Amniotic epithelial cell (primary cell): ENCODE measurements around the gene POLD4.
"Not testable (repeated sequence)": the region's sequence is repeated elsewhere in the genome, so short reads cannot be mapped to it uniquely, and the experiment has no call there.

ENCODE experiments used
- DNase-seq: peaks from one replicate; pipeline ENCODE4 v3.0.0-alpha.2; 2010; ENCODE audit warnings: low read depth

Gene POLD4

DNA sequence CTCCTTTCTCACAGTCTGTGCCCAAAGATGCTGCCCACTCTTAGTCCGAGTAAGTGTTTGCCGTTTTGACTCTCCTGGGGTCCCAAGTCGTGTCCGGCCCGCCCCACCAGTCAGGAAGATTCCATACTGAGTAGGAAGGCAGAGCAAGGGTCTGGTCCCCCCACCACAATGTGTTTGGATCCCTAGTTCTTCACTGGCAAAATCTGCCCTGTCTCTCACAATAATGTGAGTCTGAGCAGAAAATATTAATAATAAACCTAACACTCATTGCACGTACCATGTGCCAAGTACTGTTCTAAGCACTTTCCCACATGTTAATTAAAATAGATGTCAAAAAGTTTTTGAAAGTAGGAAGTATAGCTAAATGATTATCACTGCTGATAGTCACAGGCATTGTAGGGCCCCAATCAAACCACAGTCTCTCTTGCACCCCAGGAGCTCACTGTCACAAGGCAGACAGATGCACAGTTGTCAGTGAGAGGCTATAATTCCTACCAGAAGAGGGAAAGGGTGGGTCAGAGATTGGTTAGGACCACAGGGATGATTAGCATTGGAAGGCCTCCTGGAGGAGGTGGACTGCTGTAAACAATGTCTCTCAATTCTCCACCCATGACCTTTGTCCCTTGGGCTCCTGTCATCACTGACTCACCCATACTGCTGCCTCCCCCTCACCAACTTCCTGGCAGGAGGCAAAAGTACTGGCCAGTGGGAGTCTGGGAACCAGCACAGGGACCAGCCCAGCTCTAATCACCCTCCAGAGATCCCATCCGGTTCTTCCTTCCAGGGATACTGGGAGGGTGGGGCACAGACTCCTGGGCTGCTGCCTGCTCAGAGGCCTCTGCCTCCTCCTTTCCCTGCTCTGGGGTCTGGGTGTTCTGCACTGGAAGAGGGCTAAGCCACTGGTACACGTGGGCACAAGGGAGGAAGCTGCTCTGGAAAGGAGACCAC, 1.0 kb upstream of the POLD4 start:
- peak; percentile 99 for DNase-seq

DNA sequence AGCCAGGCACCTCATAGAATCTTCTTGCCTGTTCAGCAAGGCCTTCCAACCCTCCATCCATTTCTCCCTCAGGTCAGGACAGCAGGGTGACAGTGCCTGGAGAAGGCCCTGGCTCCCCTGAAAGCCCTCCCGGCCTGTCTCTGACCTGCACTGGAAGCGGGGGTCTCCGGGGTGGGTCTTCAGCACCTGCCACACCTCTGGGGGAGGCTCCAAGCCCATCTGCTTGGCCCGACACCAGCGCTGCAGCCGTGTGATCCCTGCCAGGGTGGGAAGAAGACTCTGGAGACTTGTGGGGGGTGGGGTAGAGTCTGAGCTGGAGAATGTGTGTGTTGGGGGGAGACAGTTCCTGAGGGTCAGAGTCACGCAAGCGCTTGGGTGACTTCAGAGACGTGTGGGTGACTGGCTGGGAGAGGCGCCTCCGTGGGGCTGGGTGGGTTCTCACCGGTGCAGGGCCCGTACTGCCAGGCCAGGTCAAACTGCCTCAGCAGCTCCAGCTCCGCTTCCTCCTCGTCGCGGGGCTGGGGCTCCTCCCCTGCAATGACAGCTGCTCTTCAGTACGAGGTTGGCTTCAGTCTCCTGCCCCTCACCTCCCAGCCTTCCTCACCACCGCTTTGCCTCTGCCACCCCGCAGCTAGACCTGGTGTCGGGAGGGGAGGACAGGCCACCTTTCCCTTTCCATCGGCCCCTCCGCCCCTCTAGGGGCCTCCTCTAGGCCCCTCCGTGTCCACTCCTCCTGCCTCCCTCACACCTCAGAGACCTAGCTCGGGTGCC, 615 bp downstream of the POLD4 start:
- no peak for DNase-seq

DNA sequence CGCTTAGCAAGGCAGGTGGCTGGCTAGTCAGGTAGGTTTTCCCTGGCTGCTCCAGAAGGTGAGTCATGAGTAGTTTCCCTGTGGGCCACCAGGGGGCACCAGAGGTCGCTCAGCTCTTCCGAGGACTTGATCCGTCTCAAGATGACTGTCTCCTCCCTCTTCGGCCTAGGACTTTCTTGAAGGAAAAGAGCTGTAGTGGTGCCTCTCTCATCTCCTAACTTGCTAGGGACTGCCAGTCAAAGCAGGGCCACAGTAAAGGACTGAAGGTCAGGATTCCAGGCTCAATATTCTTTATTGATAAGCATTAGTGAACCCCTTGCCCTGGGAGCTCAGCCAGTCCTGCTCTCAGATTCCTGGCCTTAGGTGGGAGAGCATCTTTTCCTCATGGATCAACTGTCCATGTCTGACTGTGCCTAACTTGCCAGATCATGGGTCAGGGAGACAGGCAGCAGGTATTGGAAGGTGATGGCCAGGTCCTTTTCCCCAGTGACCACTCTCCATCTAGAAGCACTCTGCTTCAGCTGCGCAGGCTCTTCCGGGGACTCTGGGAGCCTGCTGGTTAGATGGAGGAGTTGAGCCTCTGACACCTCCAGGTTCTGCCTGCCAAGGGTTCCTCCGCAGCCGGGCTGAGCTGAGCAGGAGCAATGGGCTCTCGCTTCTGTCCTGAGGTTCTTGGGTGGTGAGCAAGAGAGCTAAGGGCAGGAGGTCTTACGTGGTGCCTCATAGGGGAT, 1.9 kb downstream of the POLD4 start:
- peak; percentile 72 for DNase-seq

DNA sequence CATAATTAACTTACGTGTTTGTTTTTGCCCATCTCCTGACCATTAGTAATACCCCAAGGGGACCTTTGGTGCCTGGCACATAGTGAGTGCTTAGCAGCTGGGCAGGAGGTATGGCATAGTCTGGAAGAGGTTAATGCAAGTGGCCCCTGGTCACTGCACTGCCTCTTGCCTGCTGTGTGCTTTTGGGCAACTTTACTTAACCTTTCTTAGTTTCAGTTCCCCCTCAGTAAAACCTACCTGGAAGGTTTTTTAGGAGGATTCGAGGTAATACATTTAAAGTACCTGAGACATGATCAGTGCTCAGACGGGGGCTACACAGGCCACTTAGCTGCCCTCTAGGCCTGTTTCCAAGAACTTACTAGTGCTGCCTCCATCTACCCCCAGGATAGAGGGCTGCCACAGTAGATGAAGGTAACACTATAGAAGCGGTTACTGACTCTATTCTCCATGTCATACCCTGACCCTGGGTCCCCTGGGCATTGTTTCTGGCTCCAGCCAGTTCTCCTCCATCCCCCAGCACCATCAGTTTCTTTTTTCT, 3.3 kb downstream of the POLD4 start:
- no peak for DNase-seq

DNA sequence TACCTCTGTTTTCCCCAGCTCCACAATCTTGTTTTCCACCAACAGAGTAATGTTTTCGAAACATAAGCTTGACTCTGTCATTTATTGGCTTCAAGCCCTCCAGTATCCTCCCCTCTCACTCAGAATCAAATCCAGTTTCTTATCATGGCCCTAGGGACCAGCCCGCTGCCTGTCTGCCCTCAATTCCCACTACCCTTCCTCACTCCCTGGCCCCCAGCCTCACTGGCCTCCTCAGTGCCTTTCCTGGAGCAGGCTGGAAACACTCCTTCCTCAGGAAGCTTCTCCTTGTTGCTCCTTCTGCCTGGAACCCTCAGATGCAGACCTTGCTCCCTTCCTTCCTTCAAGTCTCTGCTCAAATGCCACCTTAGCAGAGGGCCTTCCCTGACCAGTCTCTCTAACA, 3.9 kb downstream of the POLD4 start:
- no peak for DNase-seq

DNA sequence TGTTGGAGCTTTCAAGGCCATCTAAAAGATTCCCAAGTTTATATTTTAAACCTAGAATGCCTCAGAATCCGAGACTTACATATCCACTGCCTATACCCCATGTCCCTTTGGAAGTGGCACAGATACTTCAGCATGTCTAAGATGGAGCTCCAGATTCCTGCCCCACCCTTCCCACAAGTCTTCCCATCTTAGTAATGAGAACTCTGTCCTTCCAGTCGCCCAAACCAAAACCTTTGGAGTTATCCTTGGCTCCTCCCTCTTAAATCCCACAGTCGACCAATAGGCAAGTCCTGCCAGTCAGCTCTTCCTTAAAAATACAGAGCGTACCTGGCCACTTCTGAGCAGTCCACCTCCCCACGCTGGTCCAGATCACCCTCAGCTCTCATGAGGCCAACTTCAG, 4.3 kb downstream of the POLD4 start:
- DNase-seq: no peak

DNA sequence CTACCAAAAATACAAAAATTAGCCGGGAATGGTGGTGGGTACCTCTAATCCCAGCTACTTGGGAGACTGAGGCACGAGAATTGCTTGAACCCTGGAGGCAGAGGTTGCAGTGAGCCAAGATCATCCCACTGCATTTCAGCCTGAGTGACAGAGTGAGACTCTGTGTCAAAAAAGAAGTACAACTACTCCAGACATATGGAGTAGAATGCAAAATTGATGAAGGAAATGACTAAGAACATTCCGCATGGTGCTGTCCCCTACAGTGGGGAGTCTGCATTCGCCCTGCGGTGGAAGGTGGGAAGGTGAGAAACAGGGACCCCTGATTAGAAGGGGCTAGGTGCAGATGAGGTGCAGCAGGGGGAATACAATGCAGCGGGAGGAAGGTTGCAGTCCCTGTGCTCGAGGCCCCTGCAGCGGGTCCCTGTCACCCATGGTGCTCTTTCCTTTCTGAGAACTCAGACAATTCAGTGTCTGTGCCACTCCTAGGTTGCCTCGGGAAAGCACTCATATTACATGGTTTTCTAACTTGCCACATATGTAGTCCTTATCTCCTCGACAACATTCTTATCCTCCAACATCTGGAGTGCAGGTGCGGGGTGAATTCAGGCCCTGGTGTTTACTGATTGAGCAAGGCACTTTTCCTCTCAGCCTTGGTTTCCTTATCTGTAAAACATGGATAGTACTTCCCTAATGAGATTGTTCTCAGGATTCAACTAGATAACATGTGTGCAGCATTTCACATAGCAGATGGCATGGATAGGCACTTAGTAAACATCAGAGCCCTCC, 5.2 kb downstream of the POLD4 start:
- peak; percentile 89 for DNase-seq

DNA sequence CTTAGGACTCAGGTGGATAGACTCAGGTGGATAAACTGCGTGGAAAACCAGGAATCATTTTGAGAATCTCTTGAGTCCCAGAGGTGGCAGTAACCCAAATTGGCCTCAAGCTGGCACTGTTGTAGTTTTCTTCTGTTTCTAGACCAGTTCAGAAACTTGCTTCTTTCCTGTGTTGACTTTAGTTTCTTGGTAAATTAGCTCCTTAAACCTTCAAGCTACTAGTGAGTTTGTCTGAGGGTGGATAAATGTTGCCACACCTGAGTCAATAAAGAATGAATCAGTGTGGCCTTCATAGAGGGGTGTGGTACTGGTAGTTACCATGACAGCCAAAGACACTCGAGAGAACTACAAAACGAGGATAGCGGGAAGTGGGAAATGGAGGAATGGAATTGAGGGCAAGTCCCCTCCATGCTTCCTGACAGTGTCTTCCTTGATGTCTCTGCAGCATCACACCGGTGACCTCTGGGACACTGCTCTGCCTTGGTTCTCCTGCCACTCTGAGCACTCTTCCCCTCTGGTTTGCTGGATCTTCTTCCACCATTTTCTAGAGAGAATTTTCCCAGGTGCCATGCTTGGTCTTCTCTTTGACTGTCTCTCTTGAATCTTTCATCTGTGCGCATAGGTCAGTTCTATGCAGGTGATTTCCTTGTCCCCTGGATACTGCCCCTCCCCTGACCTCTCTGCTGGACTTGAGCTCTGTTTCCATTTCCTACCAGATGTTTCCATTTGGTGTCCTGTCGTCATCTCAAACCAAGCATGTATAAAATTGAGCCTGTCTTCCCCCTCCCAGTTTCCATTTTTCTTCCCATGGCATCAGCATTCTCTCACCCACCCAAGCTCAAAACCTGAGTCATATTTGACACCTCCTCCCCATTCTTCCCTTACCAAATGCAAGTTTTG, 7.2 kb downstream of the POLD4 start:
- peak; percentile 61 for DNase-seq

DNA sequence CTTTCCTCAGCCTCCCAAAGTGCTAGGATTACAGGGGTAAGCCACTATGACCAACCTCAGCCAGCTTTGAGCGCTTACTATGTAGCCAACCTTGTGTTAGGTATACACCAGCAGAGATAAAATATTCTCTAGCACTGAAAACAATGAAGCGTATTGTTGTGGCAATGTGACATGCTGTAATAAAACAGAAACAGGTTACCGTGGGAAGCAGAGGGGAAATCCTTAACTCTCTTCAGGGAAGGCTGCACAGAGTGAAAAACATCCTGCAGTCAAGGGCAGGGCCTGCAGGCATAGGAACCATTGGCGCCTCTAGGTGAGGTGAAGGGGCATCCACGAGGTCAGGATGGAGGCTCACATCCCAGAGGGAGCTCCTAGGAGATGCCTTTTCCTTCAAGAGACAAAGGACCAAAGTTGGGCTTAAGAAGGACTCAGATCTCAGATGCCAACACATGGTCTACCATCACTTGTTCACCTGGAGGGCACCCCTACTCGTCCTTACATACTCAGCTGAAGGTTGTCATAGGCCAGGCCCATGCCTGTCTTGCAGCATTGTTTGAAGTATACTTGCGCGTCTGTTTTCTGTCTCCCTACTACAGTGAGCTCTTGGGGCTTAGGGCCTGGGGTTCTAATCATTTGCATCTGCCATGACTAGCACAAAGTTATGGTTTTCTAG, 8.0 kb downstream of the POLD4 start:
- DNase-seq: no peak

DNA sequence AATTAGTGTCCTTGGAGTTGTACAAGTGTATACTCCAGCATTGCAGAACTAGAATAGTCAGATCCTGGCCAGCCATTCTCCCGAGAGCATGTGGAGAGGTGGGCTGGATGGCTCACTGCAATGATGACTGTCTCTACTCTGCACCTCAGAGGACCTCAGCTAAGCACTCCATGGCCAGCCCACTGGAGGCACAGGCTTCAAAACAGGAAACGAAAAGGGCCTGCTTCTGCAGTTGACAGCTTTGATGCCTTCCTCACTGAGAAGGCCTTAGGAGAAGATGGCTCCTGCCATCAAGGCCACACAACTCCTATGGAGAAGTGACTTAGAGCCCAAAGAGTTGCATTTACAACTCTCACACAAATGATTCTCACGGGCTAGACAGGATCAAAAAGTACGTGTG, 9.1 kb downstream of the POLD4 start:
- DNase-seq: no peak

DNA sequence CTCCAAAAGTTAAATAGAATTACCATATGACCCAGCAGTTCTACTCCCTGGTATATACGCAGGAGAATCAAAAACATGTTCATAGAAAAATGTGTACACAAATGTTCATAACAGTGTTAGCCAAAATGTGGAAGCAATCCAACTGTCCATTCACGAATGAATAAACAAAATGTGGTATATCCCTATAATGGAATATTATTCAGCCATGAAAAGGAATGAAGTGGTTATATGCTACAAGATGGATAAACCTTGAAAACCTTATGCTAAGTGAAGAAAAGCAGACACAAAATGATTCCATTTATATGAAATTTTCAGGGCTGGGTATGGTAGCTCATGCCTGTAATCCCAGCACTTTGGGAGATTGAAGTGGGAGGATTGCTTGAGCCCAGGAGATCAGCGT, 16.1 kb downstream of the POLD4 start:
- DNase-seq: no peak

DNA sequence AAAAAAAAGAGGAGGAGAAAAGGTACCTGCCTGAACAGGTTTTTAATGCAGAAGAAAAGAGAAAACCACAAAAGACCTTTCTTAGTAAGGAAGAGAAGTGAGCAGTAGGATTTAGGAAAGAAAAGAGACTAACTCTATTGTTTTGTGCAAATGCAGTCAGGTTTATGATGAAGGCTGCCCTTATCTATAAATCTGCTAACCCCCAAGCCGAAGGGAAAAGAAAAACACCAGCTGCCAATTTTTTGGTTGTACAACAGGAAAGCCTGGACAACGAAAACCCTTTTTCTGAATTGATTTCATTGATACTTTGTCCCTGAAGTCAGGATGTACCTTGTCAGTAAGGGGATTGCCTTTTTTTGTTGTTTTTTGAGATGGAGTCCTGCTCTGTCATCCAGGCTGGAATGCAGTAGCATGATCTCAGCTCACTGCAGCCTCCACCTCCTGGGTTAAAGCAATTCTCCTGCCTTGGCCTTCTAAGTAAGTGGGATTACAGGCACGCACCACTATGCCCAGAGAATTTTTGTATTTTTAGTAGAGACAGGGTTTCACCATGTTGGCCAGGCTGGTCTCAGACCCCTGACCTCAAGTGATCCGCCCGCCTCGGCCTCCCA, 21.2 kb downstream of the POLD4 start:
- no peak for DNase-seq

DNA sequence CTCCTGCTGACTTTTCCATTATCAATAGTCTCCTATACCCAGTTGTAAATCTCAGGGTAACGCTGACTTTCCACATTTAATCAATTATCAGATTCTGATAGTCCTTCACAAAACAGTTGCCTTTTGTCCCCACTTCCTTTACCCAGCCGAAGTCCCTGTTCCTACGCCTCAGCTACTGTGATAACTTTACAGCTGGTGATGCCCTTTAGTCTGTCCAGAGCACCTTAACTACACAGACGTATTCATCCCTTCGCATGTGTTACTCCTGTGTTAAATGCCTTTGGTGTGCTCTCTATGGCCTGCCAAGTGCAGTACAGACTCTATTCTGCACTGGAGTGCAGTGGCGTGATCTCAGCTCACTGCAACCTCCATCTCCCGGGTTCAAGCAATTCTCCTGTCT, 29.8 kb downstream of the POLD4 start:
- no peak for DNase-seq

DNA sequence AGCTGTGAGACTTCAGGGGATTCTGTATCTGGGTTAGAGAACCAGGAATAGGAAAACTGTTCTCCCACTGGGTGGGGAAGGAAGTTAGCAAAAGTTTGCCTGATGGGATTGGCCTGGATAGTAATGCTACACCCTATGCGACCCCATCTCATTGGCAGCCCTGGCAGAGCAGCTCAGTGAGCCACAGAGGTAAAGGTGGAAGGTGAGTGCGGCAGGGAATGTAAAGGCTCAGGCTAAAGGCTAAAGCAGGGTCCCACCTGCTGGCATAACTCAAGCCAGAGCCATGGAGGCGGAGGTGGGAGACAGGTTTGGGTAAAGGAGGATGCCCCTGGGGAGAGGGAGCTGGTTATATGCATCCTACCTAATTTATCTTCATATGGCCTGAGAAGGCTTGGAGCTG, 31.3 kb downstream of the POLD4 start:
- no peak for DNase-seq

DNA sequence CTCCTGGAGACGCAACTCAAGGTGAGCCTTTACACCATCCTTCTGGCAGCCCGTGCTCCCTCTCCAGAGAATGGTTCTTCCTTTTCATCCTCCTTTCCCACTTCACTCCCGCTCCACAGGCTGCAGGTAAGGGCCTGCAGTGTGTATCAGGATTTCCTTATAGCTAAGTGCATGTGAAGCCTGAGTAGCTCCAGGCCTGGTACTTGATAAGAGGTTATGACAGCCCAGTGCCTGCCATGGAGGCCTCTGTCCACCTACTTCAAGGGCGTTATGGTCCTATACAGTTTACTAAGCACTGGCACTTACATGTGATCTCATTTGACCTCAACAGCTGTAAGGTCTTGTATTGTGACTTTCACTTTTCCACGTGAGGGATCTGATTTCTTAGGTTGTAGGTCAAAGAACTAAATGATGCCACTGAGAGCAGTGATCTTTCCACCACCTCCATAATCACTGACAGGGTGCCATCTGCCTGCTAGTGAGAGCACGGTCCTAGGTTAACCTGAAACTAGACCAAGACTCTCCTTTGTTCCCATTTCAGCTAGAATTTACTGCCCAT, 32.0 kb downstream of the POLD4 start:
- DNase-seq: no peak

DNA sequence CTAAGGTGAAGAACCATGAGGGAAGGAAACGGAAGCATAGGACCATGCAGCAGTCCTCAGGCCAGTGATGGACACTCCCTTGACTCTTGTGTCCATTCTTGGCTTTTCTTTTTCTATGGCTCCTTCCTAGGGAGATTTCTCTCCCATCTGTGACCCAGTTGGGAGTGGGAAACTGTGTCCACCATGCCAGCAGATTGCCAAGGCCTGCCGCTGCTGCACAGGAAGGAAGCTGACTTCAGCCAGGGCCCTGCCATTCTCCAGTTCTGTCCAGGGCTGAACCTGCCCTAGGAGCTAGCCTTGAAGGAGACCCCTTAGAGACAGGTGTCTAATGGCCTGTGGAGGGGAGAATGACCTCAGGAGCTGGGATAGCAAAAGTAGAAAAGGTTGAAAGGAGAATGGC, 32.7 kb downstream of the POLD4 start:
- no peak for DNase-seq

DNA sequence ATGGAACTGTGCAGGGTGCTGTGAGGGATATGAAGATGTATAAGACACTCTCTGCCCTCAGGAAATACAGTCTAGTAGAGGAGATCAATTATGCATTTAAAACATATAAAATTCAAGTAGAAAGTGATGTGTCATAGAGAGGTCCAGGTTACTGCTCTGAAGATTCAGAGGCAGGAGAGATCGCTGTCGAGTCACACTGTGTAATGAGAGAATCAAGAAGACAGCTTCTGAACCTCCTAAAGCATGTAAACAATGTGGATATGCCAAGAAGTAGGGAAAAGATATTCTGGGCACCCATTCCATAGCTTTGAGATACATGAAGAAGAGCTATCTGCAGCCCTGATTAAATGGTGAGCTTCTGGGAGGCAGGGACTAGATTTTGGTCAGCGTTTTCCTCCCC, 33.3 kb downstream of the POLD4 start:
- no peak for DNase-seq

DNA sequence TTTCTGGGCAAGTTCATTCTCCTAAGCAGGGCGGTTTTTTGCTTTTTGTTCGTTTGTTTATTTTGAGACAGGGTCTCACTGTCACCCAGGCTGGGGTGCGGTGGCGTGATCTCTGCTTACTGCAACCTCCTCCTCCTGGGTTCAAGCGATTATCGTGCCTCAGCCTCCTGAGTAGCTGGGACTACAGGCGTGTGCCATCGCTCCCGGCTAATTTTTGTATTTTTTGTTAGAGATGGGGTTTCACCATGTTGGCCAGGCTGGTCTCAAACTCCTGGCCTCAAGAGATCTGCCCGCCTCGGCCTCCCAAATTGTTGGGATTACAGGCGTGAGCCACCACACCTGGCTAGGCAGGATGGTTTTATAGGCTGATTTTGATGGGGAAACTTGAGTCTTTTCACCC, 34.5 kb downstream of the POLD4 start:
- not testable (repeated sequence) for DNase-seq

DNA sequence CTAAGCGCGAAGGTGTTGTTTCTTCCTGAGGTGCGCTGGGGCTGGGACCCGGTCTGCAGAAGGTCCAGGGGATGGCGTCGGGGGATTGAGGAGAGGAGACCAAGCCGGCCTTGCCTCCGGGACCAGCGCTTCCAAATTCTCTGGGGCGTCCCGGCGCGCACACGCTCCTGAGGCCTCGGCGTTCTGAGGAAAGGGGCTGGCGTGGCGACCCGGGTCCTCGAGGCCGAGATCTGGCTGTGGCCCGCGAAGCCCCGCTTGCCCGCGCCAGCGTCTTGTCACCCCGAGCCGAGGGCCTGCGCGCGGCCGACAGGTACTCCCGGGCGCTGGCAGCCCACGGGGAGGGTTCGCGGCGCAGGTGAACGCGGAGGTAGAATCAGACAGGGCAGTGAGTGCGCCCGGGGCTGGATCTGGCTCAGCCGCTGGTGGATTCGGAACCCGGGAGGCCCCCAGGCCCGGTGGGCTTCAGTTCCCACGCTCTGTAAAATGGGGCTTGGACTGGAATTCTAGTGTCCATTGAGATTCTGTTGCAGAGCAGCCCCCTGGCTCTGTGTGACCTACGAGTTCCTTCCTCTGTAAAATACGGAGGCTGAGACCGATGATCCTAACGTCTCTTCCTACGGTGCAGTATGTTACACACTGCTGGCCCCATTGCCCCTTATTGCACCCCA, 35.3 kb downstream of the POLD4 start:
- DNase-seq: no peak
